SK-N-SH treated with all-trans-retinoic acid at 6 μM for 48 hours (cell line): ENCODE data around the gene PCP4L1.
A peak's percentile ranks its signal among the peaks of the same experiment; 100 is the strongest.

Experiments used
- ATAC-seq: fragments of 200-7000 bp; cut with Tn5 transposase; 3 replicates; pipeline ENCODE4 v1.9.1; 2020; ENCODE audit warnings: mild to moderate bottlenecking, moderate library complexity
- ARNTL ChIP-seq: fragments of 450-650 bp; formaldehyde crosslinking; IDR thresholded peaks from 2 replicates; pipeline ENCODE4 v1.5.0; 2020; ENCODE audit warnings: low read depth, mild to moderate bottlenecking, moderate library complexity, borderline replicate concordance
- BACH2 ChIP-seq: fragments of 250-450 bp; sonication (Bioruptor Pico); IDR thresholded peaks from 2 replicates; pipeline ENCODE4 v1.9.0; 2021; ENCODE audit warnings: mild to moderate bottlenecking, borderline replicate concordance
- CSDC2 ChIP-seq: fragments of 250-450 bp; sonication (Bioruptor Pico); IDR thresholded peaks from 2 replicates; pipeline ENCODE4 v1.5.0; 2020; ENCODE audit warnings: mild to moderate bottlenecking, moderate library complexity
- ESRRG ChIP-seq: fragments of 250-450 bp; sonication (Bioruptor Pico); IDR thresholded peaks from 2 replicates; pipeline ENCODE4 v1.6.1; 2021; ENCODE audit warnings: mild to moderate bottlenecking
- ISL1 ChIP-seq: fragments of 250-450 bp; sonication (Bioruptor Pico); IDR thresholded peaks from 2 replicates; pipeline ENCODE4 v2.1.2; 2022; ENCODE audit warnings: mild to moderate bottlenecking, moderate library complexity
- OSR1 ChIP-seq: fragments of 250-450 bp; sonication (Bioruptor Pico); IDR thresholded peaks from 2 replicates; pipeline ENCODE4 v1.8.0; 2022; ENCODE audit warnings: moderate library complexity, mild to moderate bottlenecking, inconsistent platforms
- PPARA ChIP-seq: fragments of 250-450 bp; sonication (Bioruptor Pico); IDR thresholded peaks from 2 replicates; pipeline ENCODE4 v1.5.0; 2020; ENCODE audit warnings: mild to moderate bottlenecking, borderline replicate concordance
- RARB ChIP-seq: fragments of 250-450 bp; sonication (Bioruptor Pico); IDR thresholded peaks from 2 replicates; pipeline ENCODE4 v1.8.0; 2021; ENCODE audit warnings: mild to moderate bottlenecking, moderate library complexity
- SNAI2 ChIP-seq: fragments of 250-450 bp; sonication (Bioruptor Pico); IDR thresholded peaks from 2 replicates; pipeline ENCODE4 v1.5.0; 2020; ENCODE audit warnings: mild to moderate bottlenecking, moderate library complexity
- TCF4 ChIP-seq: fragments of 250-450 bp; sonication (Bioruptor Pico); IDR thresholded peaks from 2 replicates; pipeline ENCODE4 v1.8.0; 2021; ENCODE audit warnings: mild to moderate bottlenecking, moderate library complexity, borderline replicate concordance
- TOX ChIP-seq: fragments of 250-450 bp; sonication (Bioruptor Pico); IDR thresholded peaks from 2 replicates; pipeline ENCODE4 v1.8.0; 2021; ENCODE audit warnings: mild to moderate bottlenecking, moderate library complexity, borderline replicate concordance
- ZC3H10 ChIP-seq: fragments of 250-450 bp; sonication (Bioruptor Pico); IDR thresholded peaks from 2 replicates; pipeline ENCODE4 v1.5.1; 2021; ENCODE audit warnings: mild to moderate bottlenecking, moderate library complexity
- ZFP3 ChIP-seq: fragments of 250-450 bp; sonication (Bioruptor Pico); IDR thresholded peaks from 2 replicates; pipeline ENCODE4 v1.5.0; 2020; ENCODE audit warnings: mild to moderate bottlenecking, moderate library complexity
- ZFP30 ChIP-seq: fragments of 450-650 bp; formaldehyde crosslinking; IDR thresholded peaks from 2 replicates; pipeline ENCODE4 v1.5.0; 2022; ENCODE audit warnings: mild to moderate bottlenecking, moderate library complexity
- ZNF565 ChIP-seq: fragments of 450-650 bp; formaldehyde crosslinking; conservative IDR thresholded peaks from 2 replicates; pipeline ENCODE4 v1.5.0; 2020; ENCODE audit warnings: low read depth, mild to moderate bottlenecking, moderate library complexity
- ZNF70 ChIP-seq: fragments of 450-650 bp; formaldehyde crosslinking; IDR thresholded peaks from 2 replicates; pipeline ENCODE4 v1.5.0; 2020; ENCODE audit warnings: mild to moderate bottlenecking, moderate library complexity
- ZNF8 ChIP-seq: fragments of 450-650 bp; formaldehyde crosslinking; IDR thresholded peaks from 2 replicates; pipeline ENCODE4 v1.5.0; 2020; ENCODE audit warnings: mild to moderate bottlenecking, moderate library complexity
- TF ChIP-seq, protein P1 (sequence below): fragments of 250-450 bp; sonication (Bioruptor Pico); IDR thresholded peaks from 2 replicates; pipeline ENCODE4 v1.8.0; 2021; ENCODE audit warnings: low read depth, mild to moderate bottlenecking, moderate library complexity, borderline replicate concordance
- TF ChIP-seq, protein P2 (sequence below): fragments of 250-450 bp; sonication (Bioruptor Pico); IDR thresholded peaks from 2 replicates; pipeline ENCODE4 v1.5.0; 2020; ENCODE audit warnings: mild to moderate bottlenecking, moderate library complexity
- TF ChIP-seq, protein P3 (sequence below): fragments of 250-450 bp; sonication (Bioruptor Pico); IDR thresholded peaks from 2 replicates; pipeline ENCODE4 v1.8.0; 2020; ENCODE audit warnings: mild to moderate bottlenecking, moderate library complexity, borderline replicate concordance
- TF ChIP-seq, protein P4 (sequence below): fragments of 250-450 bp; sonication (Bioruptor Pico); IDR thresholded peaks from 2 replicates; pipeline ENCODE4 v1.5.1; 2020; ENCODE audit warnings: low read depth, mild to moderate bottlenecking, moderate library complexity

Gene PCP4L1

DNA sequence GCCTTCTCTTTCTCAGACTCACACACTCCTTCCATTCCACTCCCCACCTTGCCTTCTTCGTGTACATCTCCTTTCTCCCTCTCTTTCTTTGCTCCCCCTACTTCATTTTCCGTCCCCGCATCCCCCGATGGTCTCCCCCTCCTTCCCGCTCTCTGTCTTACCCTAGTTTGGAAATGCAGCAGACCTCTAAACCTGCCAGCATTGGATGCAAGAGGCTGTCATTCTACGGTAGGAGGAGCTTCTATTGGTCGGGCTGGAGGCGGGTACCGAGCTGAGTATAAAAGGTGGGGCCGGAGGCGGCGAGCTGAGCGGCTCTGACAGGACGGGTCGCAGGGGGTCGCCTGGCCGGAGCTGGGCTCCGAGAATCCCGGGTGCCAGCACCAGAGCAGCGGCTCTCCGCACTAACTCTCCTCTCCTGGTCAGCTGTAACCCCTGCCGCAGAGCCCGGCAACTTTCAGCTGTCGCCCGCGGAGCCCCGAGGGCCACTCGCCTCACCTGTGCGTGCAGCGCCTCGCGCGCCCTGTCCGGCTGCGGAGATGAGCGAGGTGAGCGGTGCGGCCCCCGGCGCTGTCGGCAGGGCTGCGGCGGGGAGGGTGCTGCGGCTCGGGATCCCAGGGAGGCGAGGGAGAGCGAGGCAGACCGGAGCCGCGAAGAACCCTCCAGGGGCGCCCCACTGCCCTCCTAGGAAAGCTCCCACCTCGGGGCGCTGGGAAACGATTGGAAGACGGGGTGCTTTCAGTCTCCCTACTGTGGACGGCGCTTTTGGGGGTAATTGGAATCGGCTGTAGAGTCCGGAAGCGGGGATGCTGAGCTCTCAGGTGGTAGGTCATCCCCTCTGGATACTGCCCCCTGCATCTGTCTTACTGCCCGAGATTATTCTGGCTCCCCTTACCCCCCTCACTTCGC is at the start of gene PCP4L1:
Gene PCP4L1, plus strand, starts transcription at position 307 of the 906 bp plus-strand sequence. Its CDS starts 230 bp downstream, at position 537.
- peak; percentile 92 for ATAC-seq
- TF ChIP-seq RARB: no peak
- TF ChIP-seq ZFP3: no peak
- TF ChIP-seq ARNTL (CRISPR knock-in tag): no peak
- TF ChIP-seq BACH2 (CRISPR knock-in tag): no peak
- TF ChIP-seq ZNF70 (CRISPR knock-in tag): no peak
- TF ChIP-seq, protein P1, sequence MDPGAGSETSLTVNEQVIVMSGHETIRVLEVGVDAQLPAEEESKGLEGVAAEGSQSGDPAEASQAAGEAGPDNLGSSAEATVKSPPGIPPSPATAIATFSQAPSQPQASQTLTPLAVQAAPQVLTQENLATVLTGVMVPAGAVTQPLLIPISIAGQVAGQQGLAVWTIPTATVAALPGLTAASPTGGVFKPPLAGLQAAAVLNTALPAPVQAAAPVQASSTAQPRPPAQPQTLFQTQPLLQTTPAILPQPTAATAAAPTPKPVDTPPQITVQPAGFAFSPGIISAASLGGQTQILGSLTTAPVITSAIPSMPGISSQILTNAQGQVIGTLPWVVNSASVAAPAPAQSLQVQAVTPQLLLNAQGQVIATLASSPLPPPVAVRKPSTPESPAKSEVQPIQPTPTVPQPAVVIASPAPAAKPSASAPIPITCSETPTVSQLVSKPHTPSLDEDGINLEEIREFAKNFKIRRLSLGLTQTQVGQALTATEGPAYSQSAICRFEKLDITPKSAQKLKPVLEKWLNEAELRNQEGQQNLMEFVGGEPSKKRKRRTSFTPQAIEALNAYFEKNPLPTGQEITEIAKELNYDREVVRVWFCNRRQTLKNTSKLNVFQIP (CRISPR knock-in tag): no peak
- no peak for TF ChIP-seq ZNF565
- no peak for TF ChIP-seq ZC3H10 (CRISPR knock-in tag)
- TF ChIP-seq, protein P2, sequence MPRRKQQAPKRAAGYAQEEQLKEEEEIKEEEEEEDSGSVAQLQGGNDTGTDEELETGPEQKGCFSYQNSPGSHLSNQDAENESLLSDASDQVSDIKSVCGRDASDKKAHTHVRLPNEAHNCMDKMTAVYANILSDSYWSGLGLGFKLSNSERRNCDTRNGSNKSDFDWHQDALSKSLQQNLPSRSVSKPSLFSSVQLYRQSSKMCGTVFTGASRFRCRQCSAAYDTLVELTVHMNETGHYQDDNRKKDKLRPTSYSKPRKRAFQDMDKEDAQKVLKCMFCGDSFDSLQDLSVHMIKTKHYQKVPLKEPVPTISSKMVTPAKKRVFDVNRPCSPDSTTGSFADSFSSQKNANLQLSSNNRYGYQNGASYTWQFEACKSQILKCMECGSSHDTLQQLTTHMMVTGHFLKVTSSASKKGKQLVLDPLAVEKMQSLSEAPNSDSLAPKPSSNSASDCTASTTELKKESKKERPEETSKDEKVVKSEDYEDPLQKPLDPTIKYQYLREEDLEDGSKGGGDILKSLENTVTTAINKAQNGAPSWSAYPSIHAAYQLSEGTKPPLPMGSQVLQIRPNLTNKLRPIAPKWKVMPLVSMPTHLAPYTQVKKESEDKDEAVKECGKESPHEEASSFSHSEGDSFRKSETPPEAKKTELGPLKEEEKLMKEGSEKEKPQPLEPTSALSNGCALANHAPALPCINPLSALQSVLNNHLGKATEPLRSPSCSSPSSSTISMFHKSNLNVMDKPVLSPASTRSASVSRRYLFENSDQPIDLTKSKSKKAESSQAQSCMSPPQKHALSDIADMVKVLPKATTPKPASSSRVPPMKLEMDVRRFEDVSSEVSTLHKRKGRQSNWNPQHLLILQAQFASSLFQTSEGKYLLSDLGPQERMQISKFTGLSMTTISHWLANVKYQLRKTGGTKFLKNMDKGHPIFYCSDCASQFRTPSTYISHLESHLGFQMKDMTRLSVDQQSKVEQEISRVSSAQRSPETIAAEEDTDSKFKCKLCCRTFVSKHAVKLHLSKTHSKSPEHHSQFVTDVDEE: no peak
- no peak for TF ChIP-seq TCF4 (CRISPR knock-in tag)
- TF ChIP-seq TOX: no peak
- no peak for TF ChIP-seq ESRRG
- TF ChIP-seq SNAI2: no peak
- no peak for TF ChIP-seq ZFP30 (CRISPR knock-in tag)
- TF ChIP-seq PPARA (CRISPR knock-in tag): no peak
- TF ChIP-seq, protein P3, sequence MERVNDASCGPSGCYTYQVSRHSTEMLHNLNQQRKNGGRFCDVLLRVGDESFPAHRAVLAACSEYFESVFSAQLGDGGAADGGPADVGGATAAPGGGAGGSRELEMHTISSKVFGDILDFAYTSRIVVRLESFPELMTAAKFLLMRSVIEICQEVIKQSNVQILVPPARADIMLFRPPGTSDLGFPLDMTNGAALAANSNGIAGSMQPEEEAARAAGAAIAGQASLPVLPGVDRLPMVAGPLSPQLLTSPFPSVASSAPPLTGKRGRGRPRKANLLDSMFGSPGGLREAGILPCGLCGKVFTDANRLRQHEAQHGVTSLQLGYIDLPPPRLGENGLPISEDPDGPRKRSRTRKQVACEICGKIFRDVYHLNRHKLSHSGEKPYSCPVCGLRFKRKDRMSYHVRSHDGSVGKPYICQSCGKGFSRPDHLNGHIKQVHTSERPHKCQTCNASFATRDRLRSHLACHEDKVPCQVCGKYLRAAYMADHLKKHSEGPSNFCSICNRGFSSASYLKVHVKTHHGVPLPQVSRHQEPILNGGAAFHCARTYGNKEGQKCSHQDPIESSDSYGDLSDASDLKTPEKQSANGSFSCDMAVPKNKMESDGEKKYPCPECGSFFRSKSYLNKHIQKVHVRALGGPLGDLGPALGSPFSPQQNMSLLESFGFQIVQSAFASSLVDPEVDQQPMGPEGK: no peak
- TF ChIP-seq ISL1 (CRISPR knock-in tag): no peak
- TF ChIP-seq OSR1 (CRISPR knock-in tag): no peak
- no peak for TF ChIP-seq ZNF8 (CRISPR knock-in tag)

DNA sequence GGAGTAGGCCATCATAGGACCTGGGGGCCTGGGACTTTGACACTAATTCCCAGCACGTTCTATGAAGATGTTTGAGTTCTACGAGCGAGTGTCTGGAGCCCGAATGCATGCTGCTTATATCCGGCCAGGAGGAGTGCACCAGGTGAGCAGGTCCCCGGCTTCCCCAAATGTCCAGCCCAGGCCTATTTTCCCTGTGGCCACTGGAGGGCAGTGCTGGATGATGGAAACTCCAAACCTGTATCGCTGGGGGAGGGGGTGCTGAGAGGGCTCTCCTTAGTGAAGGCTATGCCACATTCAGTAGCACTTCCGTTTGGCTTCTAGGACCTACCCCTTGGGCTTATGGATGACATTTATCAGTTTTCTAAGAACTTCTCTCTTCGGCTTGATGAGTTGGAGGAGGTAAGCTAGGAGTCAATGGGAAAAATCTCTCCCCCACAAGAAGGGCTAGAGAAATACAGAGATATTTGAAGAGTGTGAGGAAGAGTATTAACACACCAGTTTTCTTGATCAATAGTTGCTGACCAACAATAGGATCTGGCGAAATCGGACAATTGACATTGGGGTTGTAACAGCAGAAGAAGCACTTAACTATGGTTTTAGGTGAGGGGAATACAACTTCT is 48.6 kb upstream of the PCP4L1 start:
- TF ChIP-seq, protein P1 (CRISPR knock-in tag): no peak
- TF ChIP-seq ZFP3 (no peak), RARB (no peak), ARNTL (CRISPR knock-in tag) (no peak), ZNF565 (no peak), TOX (no peak), CSDC2 (CRISPR knock-in tag) (no peak), ZC3H10 (CRISPR knock-in tag) (no peak), SNAI2 (no peak)
- TF ChIP-seq, protein P4, sequence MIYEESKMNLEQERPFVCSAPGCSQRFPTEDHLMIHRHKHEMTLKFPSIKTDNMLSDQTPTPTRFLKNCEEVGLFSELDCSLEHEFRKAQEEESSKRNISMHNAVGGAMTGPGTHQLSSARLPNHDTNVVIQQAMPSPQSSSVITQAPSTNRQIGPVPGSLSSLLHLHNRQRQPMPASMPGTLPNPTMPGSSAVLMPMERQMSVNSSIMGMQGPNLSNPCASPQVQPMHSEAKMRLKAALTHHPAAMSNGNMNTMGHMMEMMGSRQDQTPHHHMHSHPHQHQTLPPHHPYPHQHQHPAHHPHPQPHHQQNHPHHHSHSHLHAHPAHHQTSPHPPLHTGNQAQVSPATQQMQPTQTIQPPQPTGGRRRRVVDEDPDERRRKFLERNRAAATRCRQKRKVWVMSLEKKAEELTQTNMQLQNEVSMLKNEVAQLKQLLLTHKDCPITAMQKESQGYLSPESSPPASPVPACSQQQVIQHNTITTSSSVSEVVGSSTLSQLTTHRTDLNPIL (CRISPR knock-in tag): no peak
- TF ChIP-seq, protein P3: no peak
- peak; percentile 97 for ATAC-seq
